Lung microvascular endothelial cell (primary cell): Measurements from ENCODE around the gene OTOP2. TPM values are rescaled to one million over a fixed set of nuclear protein-coding genes. Genes with fewer than 3 reads are reported as not detected.

Source experiments
- DNase-seq, 2 donors: peaks; one replicate each; pipeline versions ENCODE4 v3.0.0 to v3.0.0-alpha.2; 2010; ENCODE audit warnings: low read depth in 2 of 2
- total RNA-seq: library from RNA; depleted of rRNA; stranded (reverse); fragments of >200 nt; gene quantifications from 2 replicates; pipeline ENCODE4 v1.2.1, GENCODE V29; 2014

The OTOP2 gene
- total RNA-seq, 1 donor from 2014 or later: not detected

GRCh38 chr17:74923538-74924249, 379 bp upstream of the OTOP2 start:
- peak; percentile 52 to 72 for DNase-seq

GRCh38 chr17:74925242-74925641, 1.2 kb downstream of the OTOP2 start:
- DNase-seq: no peak

- no peak for DNase-seq
Observed at GRCh38 chr17:74928786-74929185, 4.7 kb downstream of the OTOP2 start.

- no peak for DNase-seq
Observed at GRCh38 chr17:74930535-74931036, 6.5 kb downstream of the OTOP2 start.

GRCh38 chr17:74935048-74935447, 11.0 kb downstream of the OTOP2 start:
- DNase-seq: no peak

GRCh38 chr17:74935585-74936469, 11.8 kb downstream of the OTOP2 start, which contains the start of gene OTOP3:
OTOP3 (plus strand) TSS chr17:74935898; CDS start chr17:74935922, 24 bp downstream.
- DNase-seq: no peak

- DNase-seq: no peak
Observed at GRCh38 chr17:74936470-74936799, 12.4 kb downstream of the OTOP2 start.

- DNase-seq: no peak
Observed at GRCh38 chr17:74937064-74938051, 13.3 kb downstream of the OTOP2 start.

GRCh38 chr17:74938194-74938950, 14.3 kb downstream of the OTOP2 start:
- DNase-seq: no peak

GRCh38 chr17:74939534-74939933, 15.5 kb downstream of the OTOP2 start:
- no peak for DNase-seq

GRCh38 chr17:74941128-74941725, 17.2 kb downstream of the OTOP2 start:
- no peak for DNase-seq

- no peak for DNase-seq
Observed at GRCh38 chr17:74943808-74944522, 19.9 kb downstream of the OTOP2 start.

- DNase-seq: no peak
Observed at GRCh38 chr17:74945543-74945942, 21.5 kb downstream of the OTOP2 start.

GRCh38 chr17:74946641-74947040, 22.6 kb downstream of the OTOP2 start:
- DNase-seq: no peak

GRCh38 chr17:74947041-74947754, 23.1 kb downstream of the OTOP2 start:
- DNase-seq: no peak

- DNase-seq: no peak
Observed at GRCh38 chr17:74949455-74950115, 25.5 kb downstream of the OTOP2 start.

- DNase-seq: no peak
Observed at GRCh38 chr17:74950207-74950606, 26.1 kb downstream of the OTOP2 start.

- no peak for DNase-seq
Observed at GRCh38 chr17:74951065-74951464, 27.0 kb downstream of the OTOP2 start.
